ENCODE data around the gene CIB2.

DNA sequence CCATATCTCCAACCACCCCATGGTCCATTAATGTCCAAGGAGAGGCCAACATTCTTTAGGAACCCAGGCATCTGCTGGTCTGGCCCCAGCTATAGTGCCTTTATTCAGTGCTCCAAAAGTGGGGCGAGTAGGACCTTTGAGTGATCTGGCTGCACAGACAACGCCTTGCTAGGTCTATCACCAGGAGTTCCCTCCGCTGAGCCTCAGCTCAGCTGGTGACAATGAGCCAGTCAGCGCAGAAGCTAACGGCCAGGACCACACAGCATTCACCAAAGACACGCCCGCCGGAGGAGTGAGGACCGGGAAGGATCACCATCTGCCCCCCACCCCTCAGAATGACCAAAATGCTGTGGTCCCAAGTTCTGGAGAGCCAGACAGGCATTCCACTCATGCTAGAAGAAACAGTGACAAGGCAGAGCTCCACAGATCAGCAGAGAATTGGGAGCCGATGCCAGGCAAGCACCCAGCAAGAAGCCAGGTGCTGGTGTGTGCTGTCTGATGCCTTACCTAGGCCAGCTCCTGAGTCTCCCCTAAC, 72.8 kb downstream of the CIB2 start:
- TF ChIP-seq, protein P1, sequence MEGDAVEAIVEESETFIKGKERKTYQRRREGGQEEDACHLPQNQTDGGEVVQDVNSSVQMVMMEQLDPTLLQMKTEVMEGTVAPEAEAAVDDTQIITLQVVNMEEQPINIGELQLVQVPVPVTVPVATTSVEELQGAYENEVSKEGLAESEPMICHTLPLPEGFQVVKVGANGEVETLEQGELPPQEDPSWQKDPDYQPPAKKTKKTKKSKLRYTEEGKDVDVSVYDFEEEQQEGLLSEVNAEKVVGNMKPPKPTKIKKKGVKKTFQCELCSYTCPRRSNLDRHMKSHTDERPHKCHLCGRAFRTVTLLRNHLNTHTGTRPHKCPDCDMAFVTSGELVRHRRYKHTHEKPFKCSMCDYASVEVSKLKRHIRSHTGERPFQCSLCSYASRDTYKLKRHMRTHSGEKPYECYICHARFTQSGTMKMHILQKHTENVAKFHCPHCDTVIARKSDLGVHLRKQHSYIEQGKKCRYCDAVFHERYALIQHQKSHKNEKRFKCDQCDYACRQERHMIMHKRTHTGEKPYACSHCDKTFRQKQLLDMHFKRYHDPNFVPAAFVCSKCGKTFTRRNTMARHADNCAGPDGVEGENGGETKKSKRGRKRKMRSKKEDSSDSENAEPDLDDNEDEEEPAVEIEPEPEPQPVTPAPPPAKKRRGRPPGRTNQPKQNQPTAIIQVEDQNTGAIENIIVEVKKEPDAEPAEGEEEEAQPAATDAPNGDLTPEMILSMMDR (IDR thresholded peaks at IDR 0.05 in 2 of 3, conservative IDR thresholded peaks at IDR 0.05 in 1 of 3; ENCODE audit: borderline replicate concordance in 1 of 3, insufficient read depth in 1 of 3, low read depth in 2 of 3, low read length in 2 of 3): no peak
- no peak for TF ChIP-seq POLR2A (IDR thresholded peaks at IDR 0.05; ENCODE audit: borderline replicate concordance, extremely low read depth, insufficient read depth, insufficient read length)
- no peak for TF ChIP-seq POLR2AphosphoS5 (IDR thresholded peaks at IDR 0.05; ENCODE audit: low read depth, low read length)
- no peak for TF ChIP-seq RAD21 (IDR thresholded peaks at IDR 0.05; ENCODE audit: low read depth)

Measured in HCT116 (cell line).